DOHH2 (cell line): ENCODE results near the gene CRYM.

Experiments
- CTCF ChIP-seq: fragments of 200-600 bp; sonication (generic); IDR thresholded peaks from one replicate; pipeline ENCODE4 v1.5.1; 2014; ENCODE audit warnings: antibody characterized with exemption, mild to moderate bottlenecking, low read depth, low read length; ENCODE audit not compliant: poor library complexity, severe bottlenecking
- EZH2phosphoT487 ChIP-seq: fragments of 200-600 bp; sonication (generic); IDR thresholded peaks from 2 replicates; pipeline ENCODE4 v1.6.1; 2017; ENCODE audit warnings: borderline replicate concordance, mild to moderate bottlenecking, antibody characterized with exemption, low read length, moderate library complexity, mixed read lengths

GRCh38 chr16:21214086-21214485, 64.0 kb downstream of the CRYM start:
- no peak for TF ChIP-seq CTCF
- no peak for TF ChIP-seq EZH2phosphoT487
